CD14-positive monocyte (primary cell): Measurements from ENCODE around the gene PRAC1. TPM values are rescaled to one million over a fixed set of nuclear protein-coding genes. Genes with fewer than 3 reads are reported as not detected.

ENCODE experiments used
- DNase-seq, 3 donors: peaks; one replicate each; pipeline ENCODE4 v3.0.0-alpha.2; 2011 to 2022
- H2AFZ ChIP-seq: 2 replicates; pipeline ENCODE4 v1.6.0; 2012; ENCODE audit warnings: mild to moderate bottlenecking, low read depth, low read length, inconsistent platforms; ENCODE audit not compliant: insufficient read depth, poor library complexity, severe bottlenecking
- H3K27ac ChIP-seq, 2 donors: 1 replicate in 1 of 2; 2 replicates in 1 of 2; pipeline ENCODE4 v1.5.1; 2012 to 2013; ENCODE audit warnings: low read length in 2 of 2, control low read depth in 1 of 2, inconsistent platforms in 1 of 2, low read depth in 1 of 2, mild to moderate bottlenecking in 1 of 2
- H3K27me3 ChIP-seq, 2 donors: one replicate each; pipeline versions ENCODE4 v1.6.0 to v1.6.1; 2011 to 2013; ENCODE audit warnings: low read length in 2 of 2; ENCODE audit not compliant: control insufficient read depth in 2 of 2, insufficient read depth in 2 of 2
- H3K36me3 ChIP-seq, 2 donors: replicated peaks in 1 of 2; 1 replicate in 1 of 2; 2 replicates in 1 of 2; pipeline versions ENCODE4 v1.5.1 to v1.6.1; 2012 to 2013; ENCODE audit warnings: low read length in 2 of 2, control low read depth in 1 of 2, inconsistent platforms in 1 of 2, mild to moderate bottlenecking in 1 of 2; ENCODE audit not compliant: insufficient read depth in 2 of 2, control insufficient read depth in 1 of 2
- H3K4me1 ChIP-seq, 2 donors: 1 replicate in 1 of 2; 2 replicates in 1 of 2; pipeline versions ENCODE4 v1.5.1 to v1.6.1; 2012 to 2013; ENCODE audit warnings: low read length in 2 of 2, control low read depth in 1 of 2, inconsistent platforms in 1 of 2, mild to moderate bottlenecking in 1 of 2, moderate library complexity in 1 of 2; ENCODE audit not compliant: insufficient read depth in 2 of 2, control insufficient read depth in 1 of 2
- H3K4me2 ChIP-seq: replicated peaks from 2 replicates; pipeline ENCODE3; 2012; ENCODE audit warnings: low read length, moderate library complexity, mild to moderate bottlenecking; ENCODE audit not compliant: poor library complexity, severe bottlenecking; ENCODE audit errors: extremely low read depth
- H3K4me3 ChIP-seq, 3 experiments: fragments of 200-600 bp in 1 of 3; sonication (generic) in 1 of 3; replicated peaks in 1 of 3; 1 replicate in 2 of 3; 2 replicates in 1 of 3; pipeline ENCODE4 v1.5.1; 2011 to 2013; ENCODE audit warnings: low read length in 3 of 3, mild to moderate bottlenecking in 3 of 3, control low read depth in 2 of 3, low read depth in 2 of 3, inconsistent platforms in 1 of 3, moderate library complexity in 1 of 3
- H3K79me2 ChIP-seq: 2 replicates; pipeline ENCODE4 v1.6.0; 2012; ENCODE audit warnings: mild to moderate bottlenecking, control low read depth, inconsistent platforms, low read length, moderate library complexity; ENCODE audit not compliant: insufficient read depth
- H3K9ac ChIP-seq: 2 replicates; pipeline ENCODE4 v1.6.0; 2017; ENCODE audit warnings: low read length, mild to moderate bottlenecking; ENCODE audit not compliant: insufficient read depth, poor library complexity, severe bottlenecking
- H3K9me3 ChIP-seq, 2 donors: replicated peaks in 1 of 2; 1 replicate in 1 of 2; 2 replicates in 1 of 2; pipeline versions ENCODE4 v1.5.1 to v1.6.1; 2012 to 2013; ENCODE audit warnings: low read length in 2 of 2, control low read depth in 1 of 2; ENCODE audit not compliant: control insufficient read depth in 1 of 2, insufficient read depth in 1 of 2
- H4K20me1 ChIP-seq: 2 replicates; pipeline ENCODE4 v1.6.0; 2012; ENCODE audit warnings: mild to moderate bottlenecking, low read length, control low read depth, moderate library complexity; ENCODE audit not compliant: insufficient read depth
- H3K27ac Mint-ChIP-seq, 7 donors: one replicate each; pipeline ENCODE4 v1.8.0; 2020; ENCODE audit warnings: mild to moderate bottlenecking in 7 of 7, mixed read lengths in 7 of 7, moderate library complexity in 6 of 7, inconsistent platforms in 2 of 7
- H3K27me3 Mint-ChIP-seq, 3 donors: one replicate each; pipeline ENCODE4 v1.8.0; 2021 to 2022; ENCODE audit warnings: low read depth in 3 of 3, mild to moderate bottlenecking in 3 of 3, mixed read lengths in 3 of 3, moderate library complexity in 3 of 3, inconsistent platforms in 1 of 3
- H3K36me3 Mint-ChIP-seq, 2 donors: one replicate each; pipeline ENCODE4 v1.8.0; 2020; ENCODE audit warnings: mixed read lengths in 2 of 2, inconsistent platforms in 1 of 2, mild to moderate bottlenecking in 1 of 2
- H3K4me1 Mint-ChIP-seq: one replicate; pipeline ENCODE4 v1.8.0; 2020; ENCODE audit warnings: mild to moderate bottlenecking, mixed read lengths
- H3K4me3 Mint-ChIP-seq, 2 donors: one replicate each; pipeline ENCODE4 v1.8.0; 2020; ENCODE audit warnings: mild to moderate bottlenecking in 2 of 2, mixed read lengths in 2 of 2, moderate library complexity in 1 of 2
- H3K9me3 Mint-ChIP-seq, 7 donors: one replicate each; pipeline ENCODE4 v1.8.0; 2020 to 2022; ENCODE audit warnings: mixed read lengths in 7 of 7, mild to moderate bottlenecking in 6 of 7, moderate library complexity in 6 of 7, inconsistent platforms in 2 of 7
- WGBS: methylation state at CpG from one replicate; pipeline ENCODE4 v1.1.5; 2013; ENCODE audit warnings: missing lambda C conversion rate; ENCODE audit not compliant: insufficient coverage; 5-methylcytosine and 5-hydroxymethylcytosine counted together
- intact Hi-C, 2 donors: fragments of 100-400 bp; cut with micrococcal nuclease; formaldehyde crosslinking; loops; one replicate each; pipeline versions ENCODE4 v1.15.0 to v1.15.1; 2023
- polyA plus RNA-seq, 3 donors: library from polyadenylated mRNA; depleted of rRNA in 1 of 3; unstranded in 2 of 3; stranded (reverse) in 1 of 3; fragments of 300-500 nt in 2 of 3; fragments of >200 nt in 1 of 3; fragmentation: Illumina TruSeq in 2 of 3; gene quantifications; 1 replicate in 2 of 3; 2 replicates in 1 of 3; pipeline ENCODE4 v1.2.3, GENCODE V29; 2012 to 2021
- small RNA-seq: library from RNA; depleted of rRNA; stranded (forward); fragments of <200 nt; gene quantifications from one replicate; pipeline ENCODE3, GENCODE V24; 2012; ENCODE audit warnings: low read depth; ENCODE audit not compliant: insufficient read length
- TF ChIP-seq, protein P1 (sequence below): fragments of 200-600 bp; IDR thresholded peaks from one replicate; pipeline ENCODE4 v1.8.0; 2022; ENCODE audit warnings: antibody characterized with exemption, mild to moderate bottlenecking

The PRAC1 gene
- polyA plus RNA-seq, 3 donors = not detected

DNA sequence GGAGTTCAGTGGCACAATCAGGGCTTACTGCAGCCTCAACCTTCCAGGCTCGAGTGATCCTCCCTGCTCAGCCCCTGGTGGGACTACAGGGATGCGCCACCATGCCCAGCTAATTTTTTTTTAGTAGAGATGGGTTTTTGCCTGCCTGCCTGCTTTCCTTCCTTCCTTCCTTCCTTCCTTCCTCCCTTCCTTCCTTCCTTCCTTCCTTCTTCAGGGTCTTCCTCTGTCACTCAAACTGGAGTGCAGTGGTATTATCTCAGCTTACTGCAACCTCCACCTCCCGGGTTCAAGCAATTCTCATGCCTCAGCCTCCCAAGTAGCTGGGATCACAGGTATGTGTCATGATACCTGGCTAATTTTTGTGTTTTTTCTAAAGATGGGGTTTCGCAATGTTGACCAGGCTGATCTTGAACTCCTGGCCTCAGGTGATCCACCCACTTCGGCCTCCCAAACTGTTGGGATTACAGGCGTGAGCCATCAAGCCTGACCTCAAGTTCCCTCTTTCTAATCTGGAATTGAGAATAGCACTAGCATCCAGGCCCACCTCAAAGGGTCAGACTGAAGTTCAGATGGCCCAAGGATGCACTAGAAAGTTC, 45.3 kb downstream of the PRAC1 start:
- Histone ChIP-seq H3K4me1 (peaks cover 0 to 3% of the 10 kb centered on the region in 2 donors), H3K27ac (no peak overlapping the region), H4K20me1 (no peaks in the 10 kb centered on the region), H2AFZ (no peak overlapping the region), H3K27me3 (peaks cover 19 to 67% of the 10 kb centered on the region in 2 donors), H3K9ac (no peak overlapping the region), H3K4me3 (no peak overlapping the region), H3K9me3 (no peaks in the 10 kb centered on the region), H3K36me3 (no peaks in the 10 kb centered on the region), H3K4me2 (no peak overlapping the region), H3K79me2 (no peaks in the 10 kb centered on the region)
- Mint-ChIP-seq H3K27me3 (peaks cover 29 to 77% (median 55%) of the 10 kb centered on the region in 3 donors), H3K27ac (peak overlapping the region in 1 of 7 donors; percentile 75), H3K9me3 (peaks cover 0 to 3% (median 0%) of the 10 kb centered on the region in 7 donors), H3K36me3 (no peaks in the 10 kb centered on the region), H3K4me1 (peaks cover 2% of the 10 kb centered on the region), H3K4me3 (peak overlapping the region in 1 of 2 donors; percentile 43)
- intact Hi-C loops = loop anchor here (5.0 to 10.0 kb wide), 3 partner anchors 110 to 358 kb away; no protein-coding TSS in a partner anchor
- TF ChIP-seq, protein P1, sequence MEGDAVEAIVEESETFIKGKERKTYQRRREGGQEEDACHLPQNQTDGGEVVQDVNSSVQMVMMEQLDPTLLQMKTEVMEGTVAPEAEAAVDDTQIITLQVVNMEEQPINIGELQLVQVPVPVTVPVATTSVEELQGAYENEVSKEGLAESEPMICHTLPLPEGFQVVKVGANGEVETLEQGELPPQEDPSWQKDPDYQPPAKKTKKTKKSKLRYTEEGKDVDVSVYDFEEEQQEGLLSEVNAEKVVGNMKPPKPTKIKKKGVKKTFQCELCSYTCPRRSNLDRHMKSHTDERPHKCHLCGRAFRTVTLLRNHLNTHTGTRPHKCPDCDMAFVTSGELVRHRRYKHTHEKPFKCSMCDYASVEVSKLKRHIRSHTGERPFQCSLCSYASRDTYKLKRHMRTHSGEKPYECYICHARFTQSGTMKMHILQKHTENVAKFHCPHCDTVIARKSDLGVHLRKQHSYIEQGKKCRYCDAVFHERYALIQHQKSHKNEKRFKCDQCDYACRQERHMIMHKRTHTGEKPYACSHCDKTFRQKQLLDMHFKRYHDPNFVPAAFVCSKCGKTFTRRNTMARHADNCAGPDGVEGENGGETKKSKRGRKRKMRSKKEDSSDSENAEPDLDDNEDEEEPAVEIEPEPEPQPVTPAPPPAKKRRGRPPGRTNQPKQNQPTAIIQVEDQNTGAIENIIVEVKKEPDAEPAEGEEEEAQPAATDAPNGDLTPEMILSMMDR = no peak
- DNase-seq = no peak
- WGBS = 89% methylated on average over 3 of the region's 6 CpGs

DNA sequence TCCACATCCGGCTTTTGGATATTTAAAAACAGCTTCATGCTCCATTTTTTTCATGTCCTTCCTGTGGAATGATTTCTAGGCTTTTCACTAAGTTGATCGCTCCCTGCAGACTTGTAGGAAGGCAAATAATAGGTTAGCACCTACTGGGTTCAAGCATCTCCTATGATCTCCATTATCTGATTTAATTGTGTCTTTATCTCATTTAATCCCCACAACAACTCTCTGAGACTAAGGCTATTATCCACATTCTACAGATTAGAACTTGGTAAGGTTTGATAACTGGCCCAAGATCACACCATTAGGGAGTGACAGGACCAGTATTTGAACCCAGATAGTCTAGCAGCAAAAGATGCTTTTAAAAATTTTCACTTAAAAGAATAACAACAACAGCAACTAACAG, 50.0 kb downstream of the PRAC1 start:
- Mint-ChIP-seq H3K27ac (no peak overlapping the region), H3K36me3 (no peaks in the 10 kb centered on the region), H3K27me3 (peaks cover 29 to 76% (median 36%) of the 10 kb centered on the region in 3 donors), H3K9me3 (peaks cover 0 to 3% (median 0%) of the 10 kb centered on the region in 7 donors), H3K4me3 (peak overlapping the region in 1 of 2 donors; percentile 88), H3K4me1 (peaks cover 4% of the 10 kb centered on the region)
- no peak overlapping the region for H3K9ac ChIP-seq
- intact Hi-C loops = loop anchor here in 1 of 2 donors (5.0 to 10.0 kb wide), 2 partner anchors 120 to 362 kb away; no protein-coding TSS in a partner anchor
- no peaks in the 10 kb centered on the region for H3K36me3 ChIP-seq
- H3K4me2 ChIP-seq = no peak overlapping the region
- TF ChIP-seq, protein P1 = no peak
- no peak overlapping the region for H3K27ac ChIP-seq
- WGBS = 40% methylated on average over 1 of the region's 2 CpGs
- no peak for DNase-seq
- H2AFZ ChIP-seq = peak overlapping the region; percentile 41
- no peak overlapping the region for H3K4me3 ChIP-seq
- no peaks in the 10 kb centered on the region for H4K20me1 ChIP-seq
- H3K9me3 ChIP-seq = no peaks in the 10 kb centered on the region
- no peaks in the 10 kb centered on the region for H3K79me2 ChIP-seq
- peaks cover 5 to 44% of the 10 kb centered on the region in 2 donors for H3K27me3 ChIP-seq
- H3K4me1 ChIP-seq = peaks cover 0 to 5% of the 10 kb centered on the region in 2 donors

Small RNA genes lying within 50 kb of the gene (small RNA-seq; reads per million reads assigned to genes)
- gene AC091179.2 (not detected), gene COX6B1P2 (not detected), gene MIR3185 (not detected), gene RF02132 (not detected), gene RF02133 (not detected), gene RN7SL125P (not detected)

Other genes with a start within 250 kb of the PRAC1 start
- not detected for gene HOXB1, start 191.5 kb downstream of the PRAC1 start, polyA plus RNA-seq
- 1 to 10 TPM; 1.6 to 3.8 (median 3.3) TPM for gene HOXB2, start 177.4 kb downstream of the PRAC1 start, polyA plus RNA-seq
- under 1 TPM in 1 of 3 donors, not detected in 2; 0.16 TPM for gene HOXB4, start 144.2 kb downstream of the PRAC1 start, polyA plus RNA-seq
- gene HOXB3, start 132.3 kb downstream of the PRAC1 start, polyA plus RNA-seq = under 1 TPM in 1 of 3 donors, not detected in 2; 0.56 TPM
- gene HOXB5, start 128.7 kb downstream of the PRAC1 start, polyA plus RNA-seq = not detected
- gene HOXB6, start 117.5 kb downstream of the PRAC1 start, polyA plus RNA-seq = not detected
- not detected for gene HOXB7, start 111.5 kb downstream of the PRAC1 start, polyA plus RNA-seq
- not detected for gene HOXB8, start 107.2 kb downstream of the PRAC1 start, polyA plus RNA-seq
- gene HOXB9, start 96.2 kb downstream of the PRAC1 start, polyA plus RNA-seq = not detected
- not detected for gene PRAC2, start 667 bp upstream of the PRAC1 start, polyA plus RNA-seq
- not detected for gene HOXB13, start 6.2 kb upstream of the PRAC1 start, polyA plus RNA-seq
- gene TTLL6, start 94.7 kb upstream of the PRAC1 start, polyA plus RNA-seq = not detected
- 100 to 1,000 TPM in 2 of 3 donors, 10 to 100 TPM in 1; 87.5 to 280 (median 214) TPM for gene CALCOCO2, start 108.5 kb upstream of the PRAC1 start, polyA plus RNA-seq
- 100 to 1,000 TPM; 118 to 199 (median 161) TPM for gene ATP5MC1, start 170.3 kb upstream of the PRAC1 start, polyA plus RNA-seq
- gene UBE2Z, start 185.9 kb upstream of the PRAC1 start, polyA plus RNA-seq = 10 to 100 TPM; 35.8 to 44.7 (median 40.0) TPM
- 100 to 1,000 TPM in 2 of 3 donors, 10 to 100 TPM in 1; 91.6 to 162 (median 145) TPM for gene SNF8, start 222.3 kb upstream of the PRAC1 start, polyA plus RNA-seq
- gene GIP, start 246.1 kb upstream of the PRAC1 start, polyA plus RNA-seq = not detected